Ishikawa (cell line): ENCODE data around the gene SPTBN5.

ENCODE experiments used
- CEBPB ChIP-seq: IDR thresholded peaks from 2 replicates; pipeline ENCODE4 v1.6.1; 2012
- EP300 ChIP-seq: IDR thresholded peaks from 2 replicates; pipeline ENCODE4 v1.6.1; 2012; ENCODE audit warnings: borderline replicate concordance
- FOXM1 ChIP-seq: IDR thresholded peaks from 2 replicates; pipeline ENCODE4 v1.6.1; 2012; ENCODE audit warnings: low read depth, borderline replicate concordance
- MAX ChIP-seq: IDR thresholded peaks from 2 replicates; pipeline ENCODE4 v1.6.1; 2012
- NFIC ChIP-seq: IDR thresholded peaks from 2 replicates; pipeline ENCODE4 v1.6.1; 2012
- RAD21 ChIP-seq: IDR thresholded peaks from 2 replicates; pipeline ENCODE4 v1.6.1; 2012; ENCODE audit warnings: low read depth
- REST ChIP-seq: IDR thresholded peaks from 2 replicates; pipeline ENCODE4 v1.6.1; 2012; ENCODE audit warnings: low read depth, mild to moderate bottlenecking
- TAF1 ChIP-seq: IDR thresholded peaks from 2 replicates; pipeline ENCODE4 v1.6.1; 2012; ENCODE audit warnings: low read depth, mild to moderate bottlenecking
- TEAD4 ChIP-seq: IDR thresholded peaks from 2 replicates; pipeline ENCODE4 v1.6.1; 2012
- USF1 ChIP-seq: IDR thresholded peaks from 2 replicates; pipeline ENCODE4 v1.6.1; 2012
- YY1 ChIP-seq: IDR thresholded peaks from 2 replicates; pipeline ENCODE4 v1.6.1; 2012; ENCODE audit warnings: low read depth
- ZBTB7A ChIP-seq: IDR thresholded peaks from 2 replicates; pipeline ENCODE4 v1.6.1; 2012; ENCODE audit warnings: low read depth

GRCh38 chr15:41941644-41942415 lies 48.0 kb upstream of the SPTBN5 start:
- TF ChIP-seq REST (no peak), FOXM1 (no peak), TAF1 (no peak), USF1 (no peak), MAX (no peak), CEBPB (no peak), EP300 (peak; percentile 56; the same call in 1 of the 2 replicates), ZBTB7A (0 out of 2 replicates have a peak, but pooled peaks have one; percentile 24), RAD21 (no peak), NFIC (peak; percentile 66; the same call in 1 of the 2 replicates), TEAD4 (peak; percentile 84), YY1 (no peak)
